Neutrophil (primary cell): ENCODE results near the gene ANTXR1.

Source experiments
- H3K27ac ChIP-seq: fragments of 200-600 bp; sonication (generic); 2 replicates; pipeline ENCODE4 v1.5.1; 2016; ENCODE audit warnings: mild to moderate bottlenecking, moderate library complexity
- H3K27me3 ChIP-seq: fragments of 200-600 bp; sonication (generic); 2 replicates; pipeline ENCODE4 v1.6.0; 2016; ENCODE audit warnings: mild to moderate bottlenecking
- H3K36me3 ChIP-seq: fragments of 200-600 bp; sonication (generic); 2 replicates; pipeline ENCODE4 v1.5.1; 2017
- H3K4me1 ChIP-seq, 2 experiments: fragments of 200-600 bp in 1 of 2; sonication (generic) in 1 of 2; 1 replicate in 1 of 2; 2 replicates in 1 of 2; pipeline versions ENCODE4 v1.5.1 to v1.6.1; 2013 to 2016; ENCODE audit warnings: low read depth in 1 of 2, low read length in 1 of 2, mild to moderate bottlenecking in 1 of 2, moderate library complexity in 1 of 2; ENCODE audit not compliant: control insufficient read depth in 1 of 2, insufficient read depth in 1 of 2
- H3K4me3 ChIP-seq, 2 experiments: fragments of 200-600 bp in 1 of 2; sonication (generic) in 1 of 2; 1 replicate in 1 of 2; 2 replicates in 1 of 2; pipeline ENCODE4 v1.5.1; 2013 to 2016; ENCODE audit warnings: low read depth in 1 of 2, low read length in 1 of 2, mild to moderate bottlenecking in 1 of 2, moderate library complexity in 1 of 2
- H3K9me3 ChIP-seq: fragments of 200-600 bp; sonication (generic); 2 replicates; pipeline ENCODE4 v1.5.1; 2016
- TF ChIP-seq, protein P1 (sequence below): fragments of 200-600 bp; sonication (generic); IDR thresholded peaks from 2 replicates; pipeline ENCODE4 v1.5.1; 2016; ENCODE audit warnings: antibody characterized with exemption

Gene ANTXR1

DNA sequence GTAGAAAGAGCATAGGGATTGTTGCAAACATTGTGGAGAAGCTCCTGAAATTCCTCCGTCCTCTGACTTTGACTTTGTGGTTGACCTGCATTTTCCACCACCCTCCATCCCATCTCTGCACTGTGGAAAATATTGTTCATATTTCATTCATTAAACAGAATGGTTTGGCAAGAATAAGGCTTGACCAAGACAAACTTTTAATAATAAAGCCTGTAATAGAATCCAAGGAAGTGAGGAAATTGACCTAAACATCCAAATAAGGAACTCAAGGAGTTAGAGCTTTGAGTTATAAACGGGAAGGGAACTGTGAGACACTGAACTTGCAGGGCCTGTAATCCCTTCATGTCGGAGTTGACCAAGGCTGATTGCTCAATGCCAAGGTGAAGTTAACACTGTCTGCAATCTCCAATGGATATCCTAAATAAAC lies 258.9 kb downstream of the ANTXR1 start:
- H3K27me3 ChIP-seq = no peaks in the 10 kb centered on the region
- no peaks in the 10 kb centered on the region for H3K9me3 ChIP-seq
- H3K4me3 ChIP-seq = no peak overlapping the region
- peaks cover 18 to 23% of the 10 kb centered on the region in 2 experiments for H3K4me1 ChIP-seq
- no peak overlapping the region for H3K27ac ChIP-seq
- TF ChIP-seq, protein P1, sequence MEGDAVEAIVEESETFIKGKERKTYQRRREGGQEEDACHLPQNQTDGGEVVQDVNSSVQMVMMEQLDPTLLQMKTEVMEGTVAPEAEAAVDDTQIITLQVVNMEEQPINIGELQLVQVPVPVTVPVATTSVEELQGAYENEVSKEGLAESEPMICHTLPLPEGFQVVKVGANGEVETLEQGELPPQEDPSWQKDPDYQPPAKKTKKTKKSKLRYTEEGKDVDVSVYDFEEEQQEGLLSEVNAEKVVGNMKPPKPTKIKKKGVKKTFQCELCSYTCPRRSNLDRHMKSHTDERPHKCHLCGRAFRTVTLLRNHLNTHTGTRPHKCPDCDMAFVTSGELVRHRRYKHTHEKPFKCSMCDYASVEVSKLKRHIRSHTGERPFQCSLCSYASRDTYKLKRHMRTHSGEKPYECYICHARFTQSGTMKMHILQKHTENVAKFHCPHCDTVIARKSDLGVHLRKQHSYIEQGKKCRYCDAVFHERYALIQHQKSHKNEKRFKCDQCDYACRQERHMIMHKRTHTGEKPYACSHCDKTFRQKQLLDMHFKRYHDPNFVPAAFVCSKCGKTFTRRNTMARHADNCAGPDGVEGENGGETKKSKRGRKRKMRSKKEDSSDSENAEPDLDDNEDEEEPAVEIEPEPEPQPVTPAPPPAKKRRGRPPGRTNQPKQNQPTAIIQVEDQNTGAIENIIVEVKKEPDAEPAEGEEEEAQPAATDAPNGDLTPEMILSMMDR = no peak
- no peaks in the 10 kb centered on the region for H3K36me3 ChIP-seq

DNA sequence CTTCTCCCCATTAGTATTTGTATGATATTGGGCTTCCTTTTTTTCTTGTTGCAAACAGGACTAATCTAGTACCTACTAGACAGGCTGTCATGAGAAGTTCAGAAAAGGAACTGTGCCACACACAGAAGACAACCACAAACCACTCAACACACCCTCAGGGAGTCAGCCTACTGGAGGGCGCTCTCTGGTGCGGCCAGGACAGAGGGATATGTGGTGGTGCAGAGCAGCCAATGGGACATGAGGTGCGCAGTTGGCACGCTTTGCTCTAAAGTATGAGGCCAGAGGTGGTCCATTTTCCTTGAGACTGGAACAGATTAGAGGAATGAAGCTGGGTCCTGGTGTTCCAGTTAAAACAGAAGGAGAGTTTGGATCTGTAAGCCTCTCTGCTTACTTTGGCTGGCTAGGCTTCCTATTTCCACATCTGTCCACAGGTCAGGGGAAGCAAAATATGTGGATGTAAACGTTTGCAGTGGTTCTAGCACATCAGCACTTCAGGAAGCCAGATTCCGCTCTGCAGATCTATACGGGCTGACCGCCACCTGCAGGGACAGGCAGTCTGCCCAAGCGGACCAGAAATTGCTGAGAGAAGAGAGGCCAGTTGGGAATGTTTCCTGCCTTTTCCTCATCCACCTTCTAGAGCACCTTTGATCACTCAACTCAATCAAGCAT lies 260.0 kb downstream of the ANTXR1 start:
- Histone ChIP-seq H3K9me3 (no peaks in the 10 kb centered on the region), H3K27me3 (no peaks in the 10 kb centered on the region), H3K27ac (no peak overlapping the region), H3K4me3 (no peak overlapping the region), H3K36me3 (no peaks in the 10 kb centered on the region), H3K4me1 (peaks cover 18 to 23% of the 10 kb centered on the region in 2 experiments)
- TF ChIP-seq, protein P1 = no peak

DNA sequence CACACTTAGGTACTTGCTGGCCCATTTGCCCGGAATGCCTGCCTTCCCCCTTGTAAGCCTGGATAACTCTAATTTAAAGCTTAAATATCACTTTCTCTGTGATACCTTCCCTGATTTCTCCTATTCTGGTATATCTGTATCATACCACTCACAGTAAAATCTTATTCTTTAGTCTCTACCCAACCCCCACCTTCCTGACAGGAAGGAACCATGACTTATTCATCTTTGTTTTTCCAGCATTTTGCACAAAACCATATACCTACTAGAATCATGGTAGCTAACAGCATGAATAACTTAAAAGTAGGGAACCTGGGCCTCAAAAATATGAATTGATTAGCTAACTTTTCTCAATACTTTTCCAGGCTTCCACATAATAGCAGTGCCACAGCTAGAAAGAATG lies 262.5 kb downstream of the ANTXR1 start:
- Histone ChIP-seq H3K27me3 (no peaks in the 10 kb centered on the region), H3K36me3 (no peaks in the 10 kb centered on the region), H3K9me3 (no peaks in the 10 kb centered on the region), H3K4me1 (peaks cover 18 to 23% of the 10 kb centered on the region in 2 experiments), H3K4me3 (no peak overlapping the region), H3K27ac (no peak overlapping the region)
- TF ChIP-seq, protein P1 = no peak

DNA sequence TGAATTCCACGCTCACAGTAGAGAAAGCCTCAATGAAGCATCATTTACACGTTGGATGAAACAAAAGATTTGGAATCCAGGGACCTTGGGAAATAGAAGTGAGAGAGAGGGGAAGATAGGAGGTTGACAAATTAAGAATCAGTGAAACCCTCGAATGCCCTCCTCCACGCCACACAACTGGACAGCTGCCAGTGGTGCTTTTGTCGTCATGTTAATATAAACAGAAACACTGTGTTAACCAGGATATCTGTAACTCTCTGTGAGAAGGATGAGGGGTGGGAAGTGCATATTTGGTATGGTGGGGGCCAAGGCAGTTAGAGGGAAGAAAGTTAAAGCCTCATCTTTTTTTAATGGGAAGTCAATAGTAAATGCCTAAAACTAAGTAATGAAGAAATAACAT lies 265.4 kb downstream of the ANTXR1 start:
- no peaks in the 10 kb centered on the region for H3K4me1 ChIP-seq
- H3K9me3 ChIP-seq = no peaks in the 10 kb centered on the region
- no peaks in the 10 kb centered on the region for H3K36me3 ChIP-seq
- H3K4me3 ChIP-seq = no peak overlapping the region
- TF ChIP-seq, protein P1 = no peak
- H3K27me3 ChIP-seq = no peaks in the 10 kb centered on the region
- no peak overlapping the region for H3K27ac ChIP-seq

DNA sequence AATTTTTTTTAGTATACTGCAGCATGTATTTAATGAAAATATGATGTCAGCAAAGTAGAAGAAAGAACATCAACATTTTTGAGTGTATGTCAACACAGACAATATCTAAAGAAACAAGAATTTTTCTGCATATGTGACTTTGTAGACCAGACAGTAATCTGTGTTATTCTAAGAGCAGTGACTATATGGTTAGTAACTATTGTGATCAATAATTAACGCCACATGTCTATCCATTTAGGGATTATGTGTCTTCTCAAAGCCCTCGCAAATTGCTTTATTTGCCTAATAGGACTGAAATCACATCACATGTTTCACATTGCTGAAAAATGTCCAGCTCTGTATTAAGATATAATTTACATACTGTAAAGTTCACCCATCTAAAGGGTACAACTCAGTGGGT lies 266.2 kb downstream of the ANTXR1 start:
- H3K9me3 ChIP-seq = no peaks in the 10 kb centered on the region
- TF ChIP-seq, protein P1 = no peak
- H3K27ac ChIP-seq = no peak overlapping the region
- no peaks in the 10 kb centered on the region for H3K36me3 ChIP-seq
- H3K27me3 ChIP-seq = no peaks in the 10 kb centered on the region
- no peaks in the 10 kb centered on the region for H3K4me1 ChIP-seq
- no peak overlapping the region for H3K4me3 ChIP-seq
